SK-N-SH treated with all-trans-retinoic acid at 6 μM for 48 hours (cell line): ENCODE measurements around the gene CLCN6.

Experiments
- ATAC-seq: fragments of 200-7000 bp; cut with Tn5 transposase; 3 replicates; pipeline ENCODE4 v1.9.1; 2020; ENCODE audit warnings: mild to moderate bottlenecking, moderate library complexity
- ARNTL ChIP-seq: fragments of 450-650 bp; formaldehyde crosslinking; IDR thresholded peaks from 2 replicates; pipeline ENCODE4 v1.5.0; 2020; ENCODE audit warnings: low read depth, mild to moderate bottlenecking, moderate library complexity, borderline replicate concordance
- BACH2 ChIP-seq: fragments of 250-450 bp; sonication (Bioruptor Pico); IDR thresholded peaks from 2 replicates; pipeline ENCODE4 v1.9.0; 2021; ENCODE audit warnings: mild to moderate bottlenecking, borderline replicate concordance
- CSDC2 ChIP-seq: fragments of 250-450 bp; sonication (Bioruptor Pico); IDR thresholded peaks from 2 replicates; pipeline ENCODE4 v1.5.0; 2020; ENCODE audit warnings: mild to moderate bottlenecking, moderate library complexity
- ESRRG ChIP-seq: fragments of 250-450 bp; sonication (Bioruptor Pico); IDR thresholded peaks from 2 replicates; pipeline ENCODE4 v1.6.1; 2021; ENCODE audit warnings: mild to moderate bottlenecking
- GLIS3 ChIP-seq: fragments of 250-450 bp; sonication (Bioruptor Pico); IDR thresholded peaks from 2 replicates; pipeline ENCODE4 v1.5.0; 2020; ENCODE audit warnings: mild to moderate bottlenecking, moderate library complexity
- ISL1 ChIP-seq: fragments of 250-450 bp; sonication (Bioruptor Pico); IDR thresholded peaks from 2 replicates; pipeline ENCODE4 v2.1.2; 2022; ENCODE audit warnings: mild to moderate bottlenecking, moderate library complexity
- OSR1 ChIP-seq: fragments of 250-450 bp; sonication (Bioruptor Pico); IDR thresholded peaks from 2 replicates; pipeline ENCODE4 v1.8.0; 2022; ENCODE audit warnings: moderate library complexity, mild to moderate bottlenecking, inconsistent platforms
- PPARA ChIP-seq: fragments of 250-450 bp; sonication (Bioruptor Pico); IDR thresholded peaks from 2 replicates; pipeline ENCODE4 v1.5.0; 2020; ENCODE audit warnings: mild to moderate bottlenecking, borderline replicate concordance
- RARB ChIP-seq: fragments of 250-450 bp; sonication (Bioruptor Pico); IDR thresholded peaks from 2 replicates; pipeline ENCODE4 v1.8.0; 2021; ENCODE audit warnings: mild to moderate bottlenecking, moderate library complexity
- SNAI2 ChIP-seq: fragments of 250-450 bp; sonication (Bioruptor Pico); IDR thresholded peaks from 2 replicates; pipeline ENCODE4 v1.5.0; 2020; ENCODE audit warnings: mild to moderate bottlenecking, moderate library complexity
- TCF4 ChIP-seq: fragments of 250-450 bp; sonication (Bioruptor Pico); IDR thresholded peaks from 2 replicates; pipeline ENCODE4 v1.8.0; 2021; ENCODE audit warnings: mild to moderate bottlenecking, moderate library complexity, borderline replicate concordance
- TOX ChIP-seq: fragments of 250-450 bp; sonication (Bioruptor Pico); IDR thresholded peaks from 2 replicates; pipeline ENCODE4 v1.8.0; 2021; ENCODE audit warnings: mild to moderate bottlenecking, moderate library complexity, borderline replicate concordance
- ZFP3 ChIP-seq: fragments of 250-450 bp; sonication (Bioruptor Pico); IDR thresholded peaks from 2 replicates; pipeline ENCODE4 v1.5.0; 2020; ENCODE audit warnings: mild to moderate bottlenecking, moderate library complexity
- ZFP30 ChIP-seq: fragments of 450-650 bp; formaldehyde crosslinking; IDR thresholded peaks from 2 replicates; pipeline ENCODE4 v1.5.0; 2022; ENCODE audit warnings: mild to moderate bottlenecking, moderate library complexity
- ZNF565 ChIP-seq: fragments of 450-650 bp; formaldehyde crosslinking; conservative IDR thresholded peaks from 2 replicates; pipeline ENCODE4 v1.5.0; 2020; ENCODE audit warnings: low read depth, mild to moderate bottlenecking, moderate library complexity
- ZNF70 ChIP-seq: fragments of 450-650 bp; formaldehyde crosslinking; IDR thresholded peaks from 2 replicates; pipeline ENCODE4 v1.5.0; 2020; ENCODE audit warnings: mild to moderate bottlenecking, moderate library complexity
- ZNF8 ChIP-seq: fragments of 450-650 bp; formaldehyde crosslinking; IDR thresholded peaks from 2 replicates; pipeline ENCODE4 v1.5.0; 2020; ENCODE audit warnings: mild to moderate bottlenecking, moderate library complexity
- TF ChIP-seq, protein P1 (sequence below): fragments of 250-450 bp; sonication (Bioruptor Pico); IDR thresholded peaks from 2 replicates; pipeline ENCODE4 v1.8.0; 2020; ENCODE audit warnings: mild to moderate bottlenecking, moderate library complexity, borderline replicate concordance
- TF ChIP-seq, protein P2 (sequence below): fragments of 250-450 bp; sonication (Bioruptor Pico); IDR thresholded peaks from 2 replicates; pipeline ENCODE4 v1.5.0; 2020; ENCODE audit warnings: mild to moderate bottlenecking, moderate library complexity
- TF ChIP-seq, protein P3 (sequence below): fragments of 250-450 bp; sonication (Bioruptor Pico); IDR thresholded peaks from 2 replicates; pipeline ENCODE4 v1.8.0; 2021; ENCODE audit warnings: low read depth, mild to moderate bottlenecking, moderate library complexity, borderline replicate concordance
- TF ChIP-seq, protein P4 (sequence below): fragments of 250-450 bp; sonication (Bioruptor Pico); IDR thresholded peaks from 2 replicates; pipeline ENCODE4 v1.5.1; 2020; ENCODE audit warnings: low read depth, mild to moderate bottlenecking, moderate library complexity

The CLCN6 gene

DNA sequence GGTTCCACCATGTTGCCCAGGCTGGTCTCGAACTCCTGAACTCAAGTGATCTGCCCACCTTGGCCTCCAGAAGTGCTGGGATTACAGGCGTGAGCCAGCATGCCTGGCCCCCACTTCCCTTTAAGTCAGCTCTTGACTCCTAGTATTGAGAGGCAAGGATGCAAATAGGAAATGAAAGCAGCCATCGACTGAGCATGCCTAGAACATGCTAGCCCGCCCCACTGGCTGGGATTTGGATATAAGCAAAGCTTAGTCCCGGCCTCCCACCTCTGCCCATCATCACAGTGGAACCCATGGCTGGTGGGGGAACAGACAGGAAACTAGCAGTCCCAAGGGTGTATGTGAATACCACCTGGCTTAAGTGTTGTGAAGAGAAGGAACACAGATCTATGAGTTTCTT is 33.5 kb upstream of the CLCN6 start:
- no peak for ATAC-seq
- TF ChIP-seq GLIS3 (no peak), ZFP30 (CRISPR knock-in tag) (no peak), TCF4 (CRISPR knock-in tag) (no peak), OSR1 (CRISPR knock-in tag) (no peak), SNAI2 (CRISPR knock-in tag) (no peak), ZFP3 (CRISPR knock-in tag) (no peak), TOX (no peak), ESRRG (CRISPR knock-in tag) (no peak)
- TF ChIP-seq, protein P1, sequence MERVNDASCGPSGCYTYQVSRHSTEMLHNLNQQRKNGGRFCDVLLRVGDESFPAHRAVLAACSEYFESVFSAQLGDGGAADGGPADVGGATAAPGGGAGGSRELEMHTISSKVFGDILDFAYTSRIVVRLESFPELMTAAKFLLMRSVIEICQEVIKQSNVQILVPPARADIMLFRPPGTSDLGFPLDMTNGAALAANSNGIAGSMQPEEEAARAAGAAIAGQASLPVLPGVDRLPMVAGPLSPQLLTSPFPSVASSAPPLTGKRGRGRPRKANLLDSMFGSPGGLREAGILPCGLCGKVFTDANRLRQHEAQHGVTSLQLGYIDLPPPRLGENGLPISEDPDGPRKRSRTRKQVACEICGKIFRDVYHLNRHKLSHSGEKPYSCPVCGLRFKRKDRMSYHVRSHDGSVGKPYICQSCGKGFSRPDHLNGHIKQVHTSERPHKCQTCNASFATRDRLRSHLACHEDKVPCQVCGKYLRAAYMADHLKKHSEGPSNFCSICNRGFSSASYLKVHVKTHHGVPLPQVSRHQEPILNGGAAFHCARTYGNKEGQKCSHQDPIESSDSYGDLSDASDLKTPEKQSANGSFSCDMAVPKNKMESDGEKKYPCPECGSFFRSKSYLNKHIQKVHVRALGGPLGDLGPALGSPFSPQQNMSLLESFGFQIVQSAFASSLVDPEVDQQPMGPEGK = no peak
- TF ChIP-seq, protein P2, sequence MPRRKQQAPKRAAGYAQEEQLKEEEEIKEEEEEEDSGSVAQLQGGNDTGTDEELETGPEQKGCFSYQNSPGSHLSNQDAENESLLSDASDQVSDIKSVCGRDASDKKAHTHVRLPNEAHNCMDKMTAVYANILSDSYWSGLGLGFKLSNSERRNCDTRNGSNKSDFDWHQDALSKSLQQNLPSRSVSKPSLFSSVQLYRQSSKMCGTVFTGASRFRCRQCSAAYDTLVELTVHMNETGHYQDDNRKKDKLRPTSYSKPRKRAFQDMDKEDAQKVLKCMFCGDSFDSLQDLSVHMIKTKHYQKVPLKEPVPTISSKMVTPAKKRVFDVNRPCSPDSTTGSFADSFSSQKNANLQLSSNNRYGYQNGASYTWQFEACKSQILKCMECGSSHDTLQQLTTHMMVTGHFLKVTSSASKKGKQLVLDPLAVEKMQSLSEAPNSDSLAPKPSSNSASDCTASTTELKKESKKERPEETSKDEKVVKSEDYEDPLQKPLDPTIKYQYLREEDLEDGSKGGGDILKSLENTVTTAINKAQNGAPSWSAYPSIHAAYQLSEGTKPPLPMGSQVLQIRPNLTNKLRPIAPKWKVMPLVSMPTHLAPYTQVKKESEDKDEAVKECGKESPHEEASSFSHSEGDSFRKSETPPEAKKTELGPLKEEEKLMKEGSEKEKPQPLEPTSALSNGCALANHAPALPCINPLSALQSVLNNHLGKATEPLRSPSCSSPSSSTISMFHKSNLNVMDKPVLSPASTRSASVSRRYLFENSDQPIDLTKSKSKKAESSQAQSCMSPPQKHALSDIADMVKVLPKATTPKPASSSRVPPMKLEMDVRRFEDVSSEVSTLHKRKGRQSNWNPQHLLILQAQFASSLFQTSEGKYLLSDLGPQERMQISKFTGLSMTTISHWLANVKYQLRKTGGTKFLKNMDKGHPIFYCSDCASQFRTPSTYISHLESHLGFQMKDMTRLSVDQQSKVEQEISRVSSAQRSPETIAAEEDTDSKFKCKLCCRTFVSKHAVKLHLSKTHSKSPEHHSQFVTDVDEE (CRISPR knock-in tag) = no peak

DNA sequence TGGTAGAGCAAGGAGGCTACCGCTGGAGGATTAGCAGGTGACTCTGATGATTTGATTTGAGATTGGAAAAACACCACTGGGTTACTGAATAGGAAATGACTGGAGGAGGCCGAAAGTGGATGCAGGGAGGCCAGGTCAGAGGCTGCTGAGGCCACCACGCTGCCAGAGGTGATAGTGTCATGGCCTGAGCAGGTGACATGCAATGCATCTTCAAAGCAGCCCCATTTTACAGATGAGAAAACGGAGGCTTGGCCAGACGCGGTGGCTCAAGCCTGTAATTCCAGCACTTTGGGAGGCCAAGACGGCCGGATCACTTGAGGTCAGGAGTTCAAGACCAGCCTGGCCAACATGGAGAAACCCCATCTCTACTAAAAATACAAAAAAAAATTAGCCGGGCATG is 31.2 kb upstream of the CLCN6 start:
- ATAC-seq = no peak
- TF ChIP-seq CSDC2 (CRISPR knock-in tag) (no peak), ZNF70 (CRISPR knock-in tag) (no peak), ZNF565 (no peak), BACH2 (CRISPR knock-in tag) (no peak), RARB (CRISPR knock-in tag) (no peak), ARNTL (CRISPR knock-in tag) (no peak), ZFP30 (CRISPR knock-in tag) (no peak), OSR1 (CRISPR knock-in tag) (no peak), ZNF8 (no peak)
- TF ChIP-seq, protein P2 (CRISPR knock-in tag) = no peak

DNA sequence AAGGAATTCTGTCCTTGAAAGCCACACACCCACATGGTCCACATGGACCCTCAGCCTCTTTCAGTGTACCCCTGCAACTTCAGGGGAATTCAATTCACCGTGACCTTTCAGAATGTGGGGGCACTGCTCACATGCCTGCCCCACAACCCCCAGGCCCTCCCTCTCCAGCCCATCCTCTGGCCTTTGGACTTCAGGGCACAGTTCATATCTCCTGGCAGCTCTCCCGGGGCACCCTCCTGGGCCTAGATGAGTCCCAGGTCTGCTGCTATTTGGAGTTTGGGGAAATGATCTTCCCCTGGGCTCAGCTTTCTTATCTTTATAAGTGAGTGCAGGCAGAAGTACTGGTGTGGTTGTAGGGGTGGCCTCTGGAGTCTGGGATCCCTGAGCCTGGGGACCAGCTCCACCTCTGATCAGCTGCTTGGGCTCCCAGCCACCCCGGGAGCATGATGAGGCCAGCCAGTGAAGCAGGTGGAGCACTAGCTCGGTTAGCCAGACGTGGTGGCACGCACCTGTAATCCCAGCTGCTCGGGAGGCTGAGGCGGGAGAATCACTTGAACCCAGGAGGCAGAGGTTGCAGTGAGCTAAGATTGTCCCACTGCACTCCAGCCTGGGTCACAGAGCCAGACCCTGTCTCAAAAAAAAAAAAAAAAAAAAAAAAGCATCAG is 28.2 kb upstream of the CLCN6 start:
- no peak for ATAC-seq
- TF ChIP-seq, protein P2 (CRISPR knock-in tag) = no peak
- TF ChIP-seq ZNF8 (no peak), SNAI2 (CRISPR knock-in tag) (no peak), RARB (CRISPR knock-in tag) (no peak), TOX (no peak), BACH2 (CRISPR knock-in tag) (no peak), ZNF70 (CRISPR knock-in tag) (no peak), ZFP3 (CRISPR knock-in tag) (no peak), CSDC2 (CRISPR knock-in tag) (no peak), OSR1 (CRISPR knock-in tag) (no peak), ISL1 (CRISPR knock-in tag) (no peak), ARNTL (CRISPR knock-in tag) (no peak), GLIS3 (no peak), TCF4 (CRISPR knock-in tag) (no peak), PPARA (CRISPR knock-in tag) (no peak)
- TF ChIP-seq, protein P3, sequence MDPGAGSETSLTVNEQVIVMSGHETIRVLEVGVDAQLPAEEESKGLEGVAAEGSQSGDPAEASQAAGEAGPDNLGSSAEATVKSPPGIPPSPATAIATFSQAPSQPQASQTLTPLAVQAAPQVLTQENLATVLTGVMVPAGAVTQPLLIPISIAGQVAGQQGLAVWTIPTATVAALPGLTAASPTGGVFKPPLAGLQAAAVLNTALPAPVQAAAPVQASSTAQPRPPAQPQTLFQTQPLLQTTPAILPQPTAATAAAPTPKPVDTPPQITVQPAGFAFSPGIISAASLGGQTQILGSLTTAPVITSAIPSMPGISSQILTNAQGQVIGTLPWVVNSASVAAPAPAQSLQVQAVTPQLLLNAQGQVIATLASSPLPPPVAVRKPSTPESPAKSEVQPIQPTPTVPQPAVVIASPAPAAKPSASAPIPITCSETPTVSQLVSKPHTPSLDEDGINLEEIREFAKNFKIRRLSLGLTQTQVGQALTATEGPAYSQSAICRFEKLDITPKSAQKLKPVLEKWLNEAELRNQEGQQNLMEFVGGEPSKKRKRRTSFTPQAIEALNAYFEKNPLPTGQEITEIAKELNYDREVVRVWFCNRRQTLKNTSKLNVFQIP (CRISPR knock-in tag) = no peak
- TF ChIP-seq, protein P4, sequence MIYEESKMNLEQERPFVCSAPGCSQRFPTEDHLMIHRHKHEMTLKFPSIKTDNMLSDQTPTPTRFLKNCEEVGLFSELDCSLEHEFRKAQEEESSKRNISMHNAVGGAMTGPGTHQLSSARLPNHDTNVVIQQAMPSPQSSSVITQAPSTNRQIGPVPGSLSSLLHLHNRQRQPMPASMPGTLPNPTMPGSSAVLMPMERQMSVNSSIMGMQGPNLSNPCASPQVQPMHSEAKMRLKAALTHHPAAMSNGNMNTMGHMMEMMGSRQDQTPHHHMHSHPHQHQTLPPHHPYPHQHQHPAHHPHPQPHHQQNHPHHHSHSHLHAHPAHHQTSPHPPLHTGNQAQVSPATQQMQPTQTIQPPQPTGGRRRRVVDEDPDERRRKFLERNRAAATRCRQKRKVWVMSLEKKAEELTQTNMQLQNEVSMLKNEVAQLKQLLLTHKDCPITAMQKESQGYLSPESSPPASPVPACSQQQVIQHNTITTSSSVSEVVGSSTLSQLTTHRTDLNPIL (CRISPR knock-in tag) = no peak
- TF ChIP-seq, protein P1 = no peak
